Measurements from ENCODE around the gene HIVEP2.

Gene HIVEP2

GRCh38 chr6:142752348-142752747 is 192.6 kb downstream of the HIVEP2 start:
- TF ChIP-seq CTCF (IDR thresholded peaks at IDR 0.05; ENCODE audit: low read depth, low read length): no peak
- in situ Hi-C loops (cut with HindIII; ENCODE audit: low sequenced_read_pairs): no loop called here
- no peak overlapping the region for H3K4me3 ChIP-seq (ENCODE audit: low read depth, low read length)
- no peak for DNase-seq (ENCODE audit: low read depth, low spot score)

GRCh38 chr6:142751452-142751851 is 193.5 kb downstream of the HIVEP2 start:
- TF ChIP-seq CTCF (IDR thresholded peaks at IDR 0.05; ENCODE audit: low read depth, low read length): no peak
- no peak overlapping the region for H3K4me3 ChIP-seq (ENCODE audit: low read depth, low read length)
- in situ Hi-C loops (cut with HindIII; ENCODE audit: low sequenced_read_pairs): no loop called here
- no peak for DNase-seq (ENCODE audit: low read depth, low spot score)

- TF ChIP-seq CTCF (IDR thresholded peaks at IDR 0.05; ENCODE audit: low read depth, low read length): no peak
Observed at GRCh38 chr6:142750998-142751397, 194.0 kb downstream of the HIVEP2 start.

GRCh38 chr6:142749556-142749955 is 195.4 kb downstream of the HIVEP2 start:
- TF ChIP-seq CTCF (IDR thresholded peaks at IDR 0.05; ENCODE audit: low read depth, low read length): no peak
- no peak overlapping the region for H3K4me3 ChIP-seq (ENCODE audit: low read depth, low read length)
- in situ Hi-C loops (cut with HindIII; ENCODE audit: low sequenced_read_pairs): no loop called here
- no peak for DNase-seq (ENCODE audit: low read depth, low spot score)

More at GRCh38 chr6:142750998-142751397, 194.0 kb downstream of the HIVEP2 start:
- DNase-seq (ENCODE audit: low read depth, low spot score): no peak
- in situ Hi-C loops (cut with HindIII; ENCODE audit: low sequenced_read_pairs): no loop called here
- no peak overlapping the region for H3K4me3 ChIP-seq (ENCODE audit: low read depth, low read length)

GRCh38 chr6:142746524-142746923 is 198.5 kb downstream of the HIVEP2 start:
- in situ Hi-C loops (cut with HindIII; ENCODE audit: low sequenced_read_pairs): no loop called here
- TF ChIP-seq CTCF (IDR thresholded peaks at IDR 0.05; ENCODE audit: low read depth, low read length): peak; percentile 57
- no peak overlapping the region for H3K4me3 ChIP-seq (ENCODE audit: low read depth, low read length)
- DNase-seq (ENCODE audit: low read depth, low spot score): peak; percentile 41

- TF ChIP-seq CTCF (IDR thresholded peaks at IDR 0.05; ENCODE audit: low read depth, low read length): no peak
- in situ Hi-C loops (cut with HindIII; ENCODE audit: low sequenced_read_pairs): no loop called here
- H3K4me3 ChIP-seq (ENCODE audit: low read depth, low read length): no peak overlapping the region
- no peak for DNase-seq (ENCODE audit: low read depth, low spot score)
Observed at GRCh38 chr6:142744836-142745235, 200.1 kb downstream of the HIVEP2 start.

GRCh38 chr6:142740449-142740848 is 204.5 kb downstream of the HIVEP2 start:
- in situ Hi-C loops (cut with HindIII; ENCODE audit: low sequenced_read_pairs): no loop called here
- DNase-seq (ENCODE audit: low read depth, low spot score): no peak
- TF ChIP-seq CTCF (IDR thresholded peaks at IDR 0.05; ENCODE audit: low read depth, low read length): no peak
- no peak overlapping the region for H3K4me3 ChIP-seq (ENCODE audit: low read depth, low read length)
